SK-N-SH (cell line): Measurements from ENCODE around the gene RAPGEF6. TPM values are rescaled to one million over a fixed set of nuclear protein-coding genes. Genes with fewer than 3 reads are reported as not detected.

Experiments used
- CTCF ChIA-PET: fragments of 300-600, 350-600 bp; formaldehyde crosslinking; extraction: SDS; loops from one replicate; lab custom pipeline; 2021; lab: Yijun Ruan, JAX
- POLR2A ChIA-PET: fragments of 350-600 bp; sonication (Branson Sonifier 250); formaldehyde crosslinking; extraction: SDS; loops from one replicate; lab custom pipeline; 2020; ENCODE audit warnings: antibody characterized with exemption, inconsistent platforms; lab: Yijun Ruan, JAX
- DNase-seq: peaks from one replicate; pipeline ENCODE4 v3.0.0; 2012
- H2AFZ ChIP-seq: fragments of 200-600 bp; sonication (generic); 2 replicates; pipeline ENCODE4 v1.8.1; 2016; ENCODE audit warnings: antibody characterized with exemption, mild to moderate bottlenecking, low read depth
- H3F3A ChIP-seq: fragments of 200-600 bp; sonication (generic); replicated peaks from 2 replicates; pipeline ENCODE3; 2016; ENCODE audit warnings: antibody characterized with exemption, mild to moderate bottlenecking; ENCODE audit not compliant: insufficient read depth
- H3K27ac ChIP-seq, 2 experiments: fragments of 200-500 bp in 1 of 2; fragments of 200-600 bp in 1 of 2; sonication (Bioruptor generic) in 1 of 2; sonication (generic), shearing (Covaris generic) in 1 of 2; 2 replicates each; pipeline versions ENCODE4 v1.5.1 to v1.6.1; 2014 to 2016; ENCODE audit warnings: low read depth in 2 of 2, inconsistent platforms in 1 of 2, low read length in 1 of 2, mild to moderate bottlenecking in 1 of 2, mixed read lengths in 1 of 2
- H3K27me3 ChIP-seq: fragments of 200-600 bp; sonication (generic), shearing (Covaris generic); 2 replicates; pipeline ENCODE4 v1.6.1; 2016; ENCODE audit warnings: mixed run types; ENCODE audit not compliant: insufficient read depth
- H3K36me3 ChIP-seq, 2 experiments: fragments of 200-500 bp in 1 of 2; fragments of 200-600 bp in 1 of 2; sonication (Bioruptor generic) in 1 of 2; sonication (generic) in 1 of 2; replicated peaks in 1 of 2; 2 replicates each; pipeline versions ENCODE3 to v1.5.1; 2014 to 2016; ENCODE audit warnings: low read length in 1 of 2, mild to moderate bottlenecking in 1 of 2; ENCODE audit not compliant: insufficient read depth in 2 of 2, control insufficient read depth in 1 of 2
- H3K4me1 ChIP-seq, 2 experiments: fragments of 200-500 bp in 1 of 2; fragments of 200-600 bp in 1 of 2; sonication (Bioruptor generic) in 1 of 2; sonication (generic), shearing (Covaris generic) in 1 of 2; 2 replicates each; pipeline versions ENCODE4 v1.5.1 to v1.6.1; 2014 to 2016; ENCODE audit warnings: low read depth in 1 of 2, low read length in 1 of 2, mixed run types in 1 of 2; ENCODE audit not compliant: insufficient read depth in 2 of 2, control insufficient read depth in 1 of 2
- H3K4me2 ChIP-seq: fragments of 200-600 bp; sonication (generic), shearing (Covaris generic); 2 replicates; pipeline ENCODE4 v1.6.1; 2017; ENCODE audit warnings: mixed run types
- H3K4me3 ChIP-seq, 2 experiments: fragments of 200-500 bp in 1 of 2; fragments of 200-600 bp in 1 of 2; sonication (Bioruptor generic) in 1 of 2; sonication (generic), shearing (Covaris generic) in 1 of 2; 2 replicates each; pipeline versions ENCODE4 v1.5.1 to v1.8.1; 2014 to 2016; ENCODE audit warnings: low read depth in 2 of 2, inconsistent platforms in 1 of 2, low read length in 1 of 2, mild to moderate bottlenecking in 1 of 2, mixed read lengths in 1 of 2, moderate library complexity in 1 of 2
- H3K79me2 ChIP-seq: fragments of 200-600 bp; sonication (generic); 2 replicates; pipeline ENCODE4 v1.8.1; 2017; ENCODE audit warnings: mild to moderate bottlenecking; ENCODE audit not compliant: insufficient read depth
- H3K9ac ChIP-seq: fragments of 200-600 bp; sonication (generic); 2 replicates; pipeline ENCODE4 v1.6.1; 2017; ENCODE audit warnings: mixed run types
- H3K9me2 ChIP-seq: fragments of 200-600 bp; sonication (generic); 2 replicates; pipeline ENCODE4 v1.6.1; 2017; ENCODE audit warnings: mixed run types
- H3K9me3 ChIP-seq: fragments of 200-600 bp; sonication (generic); 2 replicates; pipeline ENCODE4 v1.6.1; 2017; ENCODE audit warnings: mixed run types, mild to moderate bottlenecking, moderate library complexity
- H4K20me1 ChIP-seq: fragments of 200-600 bp; sonication (generic); 2 replicates; pipeline ENCODE4 v1.6.1; 2017; ENCODE audit warnings: mild to moderate bottlenecking, mixed run types; ENCODE audit not compliant: insufficient read depth
- CHD2 ChIP-seq: fragments of 150-350 bp; IDR thresholded peaks from 2 replicates; pipeline ENCODE4 v1.6.1; 2018; ENCODE audit warnings: low read length; ENCODE audit not compliant: partially characterized antibody
- FOSL2 ChIP-seq: IDR thresholded peaks from 2 replicates; pipeline ENCODE4 v1.4.0; 2012; ENCODE audit warnings: low read depth, mild to moderate bottlenecking, moderate library complexity, borderline replicate concordance
- IRF3 ChIP-seq: fragments of 150-350 bp; IDR thresholded peaks from 2 replicates; pipeline ENCODE4 v1.6.1; 2016; ENCODE audit warnings: mild to moderate bottlenecking, low read depth, low read length
- MAX ChIP-seq: IDR thresholded peaks from 2 replicates; pipeline ENCODE4 v1.4.0; 2012; ENCODE audit warnings: low read depth
- MEF2A ChIP-seq: IDR thresholded peaks from 2 replicates; pipeline ENCODE4 v1.4.0; 2012; ENCODE audit warnings: low read depth, borderline replicate concordance
- SMC3 ChIP-seq: IDR thresholded peaks from 2 replicates; pipeline ENCODE4 v1.6.1; 2012; ENCODE audit warnings: low read depth, low read length, improper control_type of control experiment
- TEAD4 ChIP-seq: IDR thresholded peaks from 2 replicates; pipeline ENCODE4 v1.4.0; 2012; ENCODE audit warnings: mild to moderate bottlenecking, borderline replicate concordance; ENCODE audit not compliant: insufficient read depth
- USF2 ChIP-seq: fragments of 150-350 bp; IDR thresholded peaks from 2 replicates; pipeline ENCODE4 v1.6.1; 2017; ENCODE audit warnings: antibody characterized with exemption, low read length, low read depth, borderline replicate concordance
- WGBS: methylation state at CpG from one replicate; pipeline ENCODE4 v1.1.6; 2017; ENCODE audit warnings: low lambda C conversion rate; 5-methylcytosine and 5-hydroxymethylcytosine counted together
- polyA plus RNA-seq, 3 experiments: library from polyadenylated mRNA; depleted of rRNA; stranded (reverse); fragments of >200 nt; gene quantifications; 2 replicates each; pipeline ENCODE4 v1.2.3, GENCODE V29; 2012
- TF ChIP-seq, protein P1 (sequence below): IDR thresholded peaks from 2 replicates; pipeline ENCODE4 v1.6.1; 2012; ENCODE audit warnings: mild to moderate bottlenecking, low read depth, low read length, moderate library complexity
- TF ChIP-seq, protein P2 (sequence below): IDR thresholded peaks from 2 replicates; pipeline ENCODE4 v1.4.0; 2012; ENCODE audit warnings: low read depth, borderline replicate concordance

Gene RAPGEF6
- polyA plus RNA-seq, 1 of the 3 experiments (the other 2 are of a cell fraction) = 2.9 TPM

GRCh38 chr5:131436081-131436480, 198.9 kb downstream of the RAPGEF6 start:
- H3F3A ChIP-seq = no peaks in the 10 kb centered on the region
- no peak overlapping the region for H2AFZ ChIP-seq
- POLR2A ChIA-PET = no interaction called here
- H3K9ac ChIP-seq = no peak overlapping the region
- H3K4me2 ChIP-seq = no peak overlapping the region
- H3K9me2 ChIP-seq = no peaks in the 10 kb centered on the region
- H3K36me3 ChIP-seq = peaks cover 50 to 52% of the 10 kb centered on the region in 2 experiments
- TF ChIP-seq MEF2A (no peak), FOSL2 (no peak)
- no peaks in the 10 kb centered on the region for H3K9me3 ChIP-seq
- H3K4me1 ChIP-seq = peaks cover 0 to 2% of the 10 kb centered on the region in 2 experiments; a peak in 1 of 4 replicates
- H3K79me2 ChIP-seq = no peaks in the 10 kb centered on the region
- H4K20me1 ChIP-seq = no peaks in the 10 kb centered on the region
- CTCF ChIA-PET = interaction anchor here (2.1 to 3.6 kb wide), 2 partner anchors 13 to 572 kb away, joined by 7 to 17 read pairs; no protein-coding TSS in a partner anchor
- 45% methylated on average over 2 of the region's 2 CpGs for WGBS
- H3K27me3 ChIP-seq = no peaks in the 10 kb centered on the region
- H3K27ac ChIP-seq = no peak overlapping the region
- DNase-seq = no peak
- H3K4me3 ChIP-seq = no peak overlapping the region

GRCh38 chr5:131433109-131433508, 201.9 kb downstream of the RAPGEF6 start:
- no peak overlapping the region for H2AFZ ChIP-seq
- H3K4me3 ChIP-seq = no peak overlapping the region
- peaks cover 0 to 5% of the 10 kb centered on the region in 2 experiments; a peak in 1 of 4 replicates for H3K4me1 ChIP-seq
- no peak overlapping the region for H3K9ac ChIP-seq
- H3K27ac ChIP-seq = no peak overlapping the region
- H3K4me2 ChIP-seq = no peak overlapping the region
- H4K20me1 ChIP-seq = no peaks in the 10 kb centered on the region
- H3K36me3 ChIP-seq = peaks cover 48 to 49% of the 10 kb centered on the region in 2 experiments
- no peak for TF ChIP-seq TEAD4
- TF ChIP-seq, protein P1, sequence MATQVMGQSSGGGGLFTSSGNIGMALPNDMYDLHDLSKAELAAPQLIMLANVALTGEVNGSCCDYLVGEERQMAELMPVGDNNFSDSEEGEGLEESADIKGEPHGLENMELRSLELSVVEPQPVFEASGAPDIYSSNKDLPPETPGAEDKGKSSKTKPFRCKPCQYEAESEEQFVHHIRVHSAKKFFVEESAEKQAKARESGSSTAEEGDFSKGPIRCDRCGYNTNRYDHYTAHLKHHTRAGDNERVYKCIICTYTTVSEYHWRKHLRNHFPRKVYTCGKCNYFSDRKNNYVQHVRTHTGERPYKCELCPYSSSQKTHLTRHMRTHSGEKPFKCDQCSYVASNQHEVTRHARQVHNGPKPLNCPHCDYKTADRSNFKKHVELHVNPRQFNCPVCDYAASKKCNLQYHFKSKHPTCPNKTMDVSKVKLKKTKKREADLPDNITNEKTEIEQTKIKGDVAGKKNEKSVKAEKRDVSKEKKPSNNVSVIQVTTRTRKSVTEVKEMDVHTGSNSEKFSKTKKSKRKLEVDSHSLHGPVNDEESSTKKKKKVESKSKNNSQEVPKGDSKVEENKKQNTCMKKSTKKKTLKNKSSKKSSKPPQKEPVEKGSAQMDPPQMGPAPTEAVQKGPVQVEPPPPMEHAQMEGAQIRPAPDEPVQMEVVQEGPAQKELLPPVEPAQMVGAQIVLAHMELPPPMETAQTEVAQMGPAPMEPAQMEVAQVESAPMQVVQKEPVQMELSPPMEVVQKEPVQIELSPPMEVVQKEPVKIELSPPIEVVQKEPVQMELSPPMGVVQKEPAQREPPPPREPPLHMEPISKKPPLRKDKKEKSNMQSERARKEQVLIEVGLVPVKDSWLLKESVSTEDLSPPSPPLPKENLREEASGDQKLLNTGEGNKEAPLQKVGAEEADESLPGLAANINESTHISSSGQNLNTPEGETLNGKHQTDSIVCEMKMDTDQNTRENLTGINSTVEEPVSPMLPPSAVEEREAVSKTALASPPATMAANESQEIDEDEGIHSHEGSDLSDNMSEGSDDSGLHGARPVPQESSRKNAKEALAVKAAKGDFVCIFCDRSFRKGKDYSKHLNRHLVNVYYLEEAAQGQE = no peak
- no peak for TF ChIP-seq CHD2
- no peak for TF ChIP-seq MAX
- TF ChIP-seq IRF3 = no peak
- TF ChIP-seq, protein P2, sequence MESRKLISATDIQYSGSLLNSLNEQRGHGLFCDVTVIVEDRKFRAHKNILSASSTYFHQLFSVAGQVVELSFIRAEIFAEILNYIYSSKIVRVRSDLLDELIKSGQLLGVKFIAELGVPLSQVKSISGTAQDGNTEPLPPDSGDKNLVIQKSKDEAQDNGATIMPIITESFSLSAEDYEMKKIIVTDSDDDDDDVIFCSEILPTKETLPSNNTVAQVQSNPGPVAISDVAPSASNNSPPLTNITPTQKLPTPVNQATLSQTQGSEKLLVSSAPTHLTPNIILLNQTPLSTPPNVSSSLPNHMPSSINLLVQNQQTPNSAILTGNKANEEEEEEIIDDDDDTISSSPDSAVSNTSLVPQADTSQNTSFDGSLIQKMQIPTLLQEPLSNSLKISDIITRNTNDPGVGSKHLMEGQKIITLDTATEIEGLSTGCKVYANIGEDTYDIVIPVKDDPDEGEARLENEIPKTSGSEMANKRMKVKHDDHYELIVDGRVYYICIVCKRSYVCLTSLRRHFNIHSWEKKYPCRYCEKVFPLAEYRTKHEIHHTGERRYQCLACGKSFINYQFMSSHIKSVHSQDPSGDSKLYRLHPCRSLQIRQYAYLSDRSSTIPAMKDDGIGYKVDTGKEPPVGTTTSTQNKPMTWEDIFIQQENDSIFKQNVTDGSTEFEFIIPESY = no peak
- TF ChIP-seq MEF2A = no peak
- TF ChIP-seq SMC3 = no peak
- no peak for TF ChIP-seq USF2
- TF ChIP-seq FOSL2 = no peak
- no peaks in the 10 kb centered on the region for H3K9me2 ChIP-seq
- H3F3A ChIP-seq = peaks cover 4% of the 10 kb centered on the region
- POLR2A ChIA-PET = no interaction called here
- H3K27me3 ChIP-seq = no peaks in the 10 kb centered on the region
- 100% methylated on average over 1 of the region's 1 CpG for WGBS
- H3K9me3 ChIP-seq = no peaks in the 10 kb centered on the region
- CTCF ChIA-PET = interaction anchor here (1.4 kb wide), 1 partner anchor 156 kb away, joined by 3 read pairs; no protein-coding TSS in a partner anchor
- no peak for DNase-seq
- no peaks in the 10 kb centered on the region for H3K79me2 ChIP-seq
